HFF-Myc (cell line): ENCODE data around the gene GJD4.

ENCODE experiments used
- DNase-seq: peaks from one replicate; pipeline ENCODE4 v3.0.0-alpha.2; 2011; ENCODE audit warnings: low read depth; ENCODE audit errors: extremely low read depth
- H3K4me3 ChIP-seq: replicated peaks from 2 replicates; pipeline ENCODE4 v1.5.1; 2011; ENCODE audit warnings: low read depth, mild to moderate bottlenecking, control low read depth, low read length
- TF ChIP-seq, protein P1 (sequence below): IDR thresholded peaks from 2 replicates; pipeline ENCODE4 v1.5.1; 2012; ENCODE audit warnings: mild to moderate bottlenecking, low read depth, low read length, control low read depth; ENCODE audit errors: missing control alignments

GJD4 gene

DNA sequence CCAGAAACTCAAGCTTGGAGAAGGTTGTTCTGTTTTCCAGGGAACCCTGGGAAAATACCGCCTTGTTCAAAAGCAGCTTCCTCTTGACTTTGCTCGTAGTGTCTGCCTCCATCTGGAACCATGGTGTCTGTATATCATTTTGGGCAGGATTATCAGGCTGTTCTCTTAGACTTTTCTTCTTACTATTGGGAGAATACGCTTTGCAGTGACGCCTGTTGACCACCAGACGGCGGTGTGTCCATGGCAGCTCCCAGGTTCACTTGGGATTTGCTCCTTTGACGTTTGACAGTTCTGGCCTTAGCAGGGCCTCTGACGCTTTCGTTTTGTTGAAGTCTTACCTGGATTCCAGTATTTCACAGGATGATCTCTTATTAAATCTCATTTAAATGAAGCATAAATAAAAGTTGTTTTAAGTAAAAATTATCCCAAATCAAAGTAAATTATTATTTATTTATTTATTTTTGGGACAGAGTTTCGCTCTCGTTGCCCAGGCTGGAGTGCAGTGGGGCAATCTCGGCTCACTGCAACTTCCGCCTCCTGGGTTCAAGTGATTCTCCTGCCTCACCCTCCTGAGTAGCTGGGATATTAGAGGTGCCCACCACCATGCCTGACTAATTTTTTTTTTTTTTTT, 41.8 kb upstream of the GJD4 start:
- peak; percentile 33 for DNase-seq
- TF ChIP-seq, protein P1, sequence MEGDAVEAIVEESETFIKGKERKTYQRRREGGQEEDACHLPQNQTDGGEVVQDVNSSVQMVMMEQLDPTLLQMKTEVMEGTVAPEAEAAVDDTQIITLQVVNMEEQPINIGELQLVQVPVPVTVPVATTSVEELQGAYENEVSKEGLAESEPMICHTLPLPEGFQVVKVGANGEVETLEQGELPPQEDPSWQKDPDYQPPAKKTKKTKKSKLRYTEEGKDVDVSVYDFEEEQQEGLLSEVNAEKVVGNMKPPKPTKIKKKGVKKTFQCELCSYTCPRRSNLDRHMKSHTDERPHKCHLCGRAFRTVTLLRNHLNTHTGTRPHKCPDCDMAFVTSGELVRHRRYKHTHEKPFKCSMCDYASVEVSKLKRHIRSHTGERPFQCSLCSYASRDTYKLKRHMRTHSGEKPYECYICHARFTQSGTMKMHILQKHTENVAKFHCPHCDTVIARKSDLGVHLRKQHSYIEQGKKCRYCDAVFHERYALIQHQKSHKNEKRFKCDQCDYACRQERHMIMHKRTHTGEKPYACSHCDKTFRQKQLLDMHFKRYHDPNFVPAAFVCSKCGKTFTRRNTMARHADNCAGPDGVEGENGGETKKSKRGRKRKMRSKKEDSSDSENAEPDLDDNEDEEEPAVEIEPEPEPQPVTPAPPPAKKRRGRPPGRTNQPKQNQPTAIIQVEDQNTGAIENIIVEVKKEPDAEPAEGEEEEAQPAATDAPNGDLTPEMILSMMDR, result peak; percentile 100
- H3K4me3 ChIP-seq, result no peak overlapping the region

DNA sequence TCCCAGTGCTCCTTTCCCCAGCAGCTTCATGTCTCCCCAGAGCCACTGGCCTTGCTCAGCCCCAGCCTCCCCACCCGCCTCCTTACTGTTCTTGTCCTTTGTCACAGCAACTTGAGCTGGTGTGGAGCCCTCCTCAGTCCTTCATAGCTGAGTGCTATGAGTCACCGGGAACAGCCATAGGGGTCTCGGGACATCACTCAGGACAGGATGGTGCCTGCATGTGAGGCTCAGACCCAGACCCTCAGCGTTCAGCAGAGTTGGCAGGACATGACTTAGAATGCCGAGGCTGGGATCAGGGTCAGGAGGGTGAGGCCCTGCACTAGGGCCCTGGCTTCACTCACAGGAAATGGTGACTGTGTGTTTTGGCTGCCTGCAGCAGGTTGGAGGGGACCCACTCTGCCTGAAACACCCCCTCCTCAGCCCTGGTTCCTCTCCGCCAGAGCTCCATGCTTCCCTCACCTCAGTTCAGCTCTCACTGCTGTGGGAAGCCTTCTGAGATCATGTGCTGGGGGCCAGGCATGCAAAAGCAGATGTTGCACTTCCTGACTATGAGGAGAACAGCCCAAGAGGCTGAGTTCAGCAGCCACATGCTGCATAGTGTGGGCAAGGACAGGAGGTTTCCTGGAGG, 40.7 kb upstream of the GJD4 start:
- no peak overlapping the region for H3K4me3 ChIP-seq
- TF ChIP-seq, protein P1, result no peak
- peak; percentile 53 for DNase-seq

- no peak overlapping the region for H3K4me3 ChIP-seq
- TF ChIP-seq, protein P1, result no peak
- no peak for DNase-seq
These were observed 39.5 kb upstream of the GJD4 start for GRCh38 chr10:35565602-35566081.

DNA sequence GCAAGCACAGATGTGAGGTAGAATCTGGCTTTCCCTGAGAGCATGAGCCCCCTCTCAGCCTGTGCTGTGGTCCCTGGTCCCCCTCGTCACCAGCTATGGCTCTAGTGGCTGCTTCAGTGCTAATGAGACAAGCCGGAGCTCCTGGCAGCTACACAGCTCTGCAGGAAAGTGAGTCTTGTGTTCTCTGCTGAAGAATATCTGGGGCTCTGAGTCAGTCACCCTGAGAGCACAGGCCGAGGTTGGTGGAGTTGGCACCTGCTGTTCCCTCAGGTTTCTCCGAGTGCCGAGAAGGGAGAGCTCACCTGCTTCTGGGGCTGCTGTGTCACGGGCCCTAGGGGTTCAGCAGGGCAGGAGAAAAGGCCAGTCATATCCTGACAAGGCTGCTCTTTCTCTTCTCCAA, 37.2 kb upstream of the GJD4 start:
- DNase-seq, result no peak
- no peak overlapping the region for H3K4me3 ChIP-seq
- TF ChIP-seq, protein P1, result no peak

DNA sequence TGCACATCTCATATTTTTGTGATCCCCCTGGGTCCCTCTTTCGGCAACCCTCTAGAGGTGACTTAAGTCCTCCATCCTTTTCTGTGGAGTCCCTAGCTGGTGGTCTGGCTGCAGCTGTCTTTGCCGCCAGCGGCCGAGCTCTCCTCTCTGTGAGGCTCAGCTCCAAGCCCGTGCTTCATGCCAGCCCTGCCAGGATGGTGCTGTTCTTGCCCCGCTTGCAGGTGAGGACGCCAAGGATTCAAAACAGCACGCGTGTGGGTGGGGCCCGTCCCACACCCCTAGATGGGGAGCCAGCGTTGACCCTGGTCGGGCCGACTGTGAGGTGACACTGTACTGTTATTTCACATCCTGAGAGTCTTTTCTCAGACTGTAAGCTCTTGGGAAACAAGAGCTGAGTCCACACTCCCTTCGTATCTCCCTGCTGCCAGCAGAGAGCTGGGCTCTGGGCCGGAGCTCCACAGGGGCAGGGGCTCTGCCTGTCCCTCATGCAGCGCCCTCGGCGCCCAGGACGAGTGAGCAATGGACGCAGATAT, 36.6 kb upstream of the GJD4 start:
- no peak overlapping the region for H3K4me3 ChIP-seq
- DNase-seq, result no peak
- TF ChIP-seq, protein P1, result no peak

- H3K4me3 ChIP-seq, result no peak overlapping the region
- TF ChIP-seq, protein P1, result no peak
- DNase-seq, result no peak
These were observed 35.9 kb upstream of the GJD4 start for GRCh38 chr10:35569111-35569707.
